A549 (cell line): Measurements from ENCODE around the gene VIPR2. TPM values are rescaled to one million over a fixed set of nuclear protein-coding genes. Genes with fewer than 3 reads are reported as not detected.
"Not testable (repeated sequence)": the region's sequence is repeated elsewhere in the genome, so short reads cannot be mapped to it uniquely, and the experiment has no call there.

ENCODE experiments used
- ATAC-seq, 2 experiments: fragments of 200-7000 bp in 1 of 2; fragments of >200 bp in 1 of 2; cut with Nextera tagmentation in 1 of 2; cut with Tn5 transposase in 1 of 2; 3 replicates each; pipeline versions ENCODE4 v1.8.0 to v1.9.1; 2018 to 2020; ENCODE audit warnings: mild to moderate bottlenecking in 1 of 2, moderate library complexity in 1 of 2
- CTCF ChIA-PET: fragments of 300-600 bp; sonication (Branson Sonifier 250); formaldehyde crosslinking; extraction: SDS; loops from one replicate; lab custom pipeline; 2021; ENCODE audit warnings: antibody characterized with exemption, inconsistent platforms; lab: Yijun Ruan, JAX
- POLR2A ChIA-PET: fragments of 350-600 bp; formaldehyde crosslinking; extraction: SDS; loops from one replicate; lab custom pipeline; 2021; ENCODE audit warnings: antibody characterized with exemption, inconsistent platforms; lab: Yijun Ruan, JAX
- DNase-seq, 2 experiments: peaks; one replicate each; pipeline versions ENCODE4 v3.0.0 to v3.0.0-alpha.2; 2011 to 2016; ENCODE audit warnings: low read depth in 1 of 2, low spot score in 1 of 2
- FAIRE-seq: peaks from 2 replicates; lab custom pipeline; 2011; peaks lifted over from hg19 to GRCh38; lab: Jason Lieb, UNC
- H3K27ac ChIP-seq, 2 experiments: fragments of >200 bp; sonication (Bioruptor Twin); formaldehyde crosslinking; 3 replicates each; pipeline ENCODE4 v1.5.1; 2016 to 2017
- H3K4me1 ChIP-seq: fragments of >200 bp; sonication (Bioruptor Twin); formaldehyde crosslinking; 3 replicates; pipeline ENCODE4 v1.6.1; 2016
- H3K4me2 ChIP-seq: fragments of >200 bp; sonication (Bioruptor Twin); formaldehyde crosslinking; 3 replicates; pipeline ENCODE4 v1.6.1; 2016
- H3K4me3 ChIP-seq: fragments of >200 bp; sonication (Bioruptor Twin); formaldehyde crosslinking; 3 replicates; pipeline ENCODE4 v1.5.1; 2016
- H3K9me3 ChIP-seq: fragments of >200 bp; sonication (Bioruptor Twin); formaldehyde crosslinking; 3 replicates; pipeline ENCODE4 v1.6.1; 2016
- BCL3 ChIP-seq: fragments of >200 bp; sonication (Bioruptor Twin); formaldehyde crosslinking; IDR thresholded peaks from 3 replicates; pipeline ENCODE4 v1.6.1; 2016
- CBX8 ChIP-seq: fragments of 200-600 bp; sonication (generic); IDR thresholded peaks from 2 replicates; pipeline ENCODE4 v1.6.1; 2016
- CHD4 ChIP-seq: fragments of 200-600 bp; sonication (generic); IDR thresholded peaks from 2 replicates; pipeline ENCODE4 v1.6.1; 2016; ENCODE audit warnings: antibody characterized with exemption, mild to moderate bottlenecking, borderline replicate concordance
- CTCF ChIP-seq: fragments of >200 bp; sonication (Bioruptor Twin); formaldehyde crosslinking; IDR thresholded peaks from 3 replicates; pipeline ENCODE4 v1.5.1; 2016
- E2F6 ChIP-seq: IDR thresholded peaks from 2 replicates; pipeline ENCODE4 v1.6.1; 2012; ENCODE audit warnings: low read depth, borderline replicate concordance
- FOSL2 ChIP-seq, 2 experiments: fragments of 450-650 bp in 1 of 2; fragments of >200 bp in 1 of 2; sonication (Bioruptor Twin) in 1 of 2; formaldehyde crosslinking; IDR thresholded peaks; 2 replicates each; pipeline versions ENCODE4 v1.5.0 to v1.6.1; 2016 to 2020; ENCODE audit warnings: mild to moderate bottlenecking in 1 of 2, moderate library complexity in 1 of 2
- HMGXB4 ChIP-seq: fragments of 250-450 bp; sonication (Bioruptor Pico); IDR thresholded peaks from 2 replicates; pipeline ENCODE4 v1.5.0; 2021; ENCODE audit warnings: mild to moderate bottlenecking, moderate library complexity, borderline replicate concordance
- HOXA7 ChIP-seq: fragments of 250-450 bp; sonication (Bioruptor Pico); IDR thresholded peaks from 2 replicates; pipeline ENCODE4 v1.5.0; 2020; ENCODE audit warnings: mild to moderate bottlenecking, moderate library complexity
- HOXB13 ChIP-seq: fragments of 250-450 bp; sonication (Bioruptor Pico); IDR thresholded peaks from 2 replicates; pipeline ENCODE4 v1.5.0; 2020; ENCODE audit warnings: low read depth, mild to moderate bottlenecking, moderate library complexity
- MAFK ChIP-seq: fragments of 450-650 bp; IDR thresholded peaks from 2 replicates; pipeline ENCODE4 v1.6.1; 2014; ENCODE audit not compliant: partially characterized antibody
- MAX ChIP-seq: IDR thresholded peaks from 2 replicates; pipeline ENCODE4 v1.6.1; 2012
- MYC ChIP-seq: IDR thresholded peaks from 2 replicates; pipeline ENCODE4 v1.6.1; 2012; ENCODE audit warnings: mild to moderate bottlenecking, inconsistent platforms, low read length, improper control_type of control experiment, borderline replicate concordance
- PHF8 ChIP-seq: fragments of 200-600 bp; sonication (generic); IDR thresholded peaks from 2 replicates; pipeline ENCODE4 v1.6.1; 2016; ENCODE audit warnings: low read depth, mild to moderate bottlenecking, antibody characterized with exemption, moderate library complexity, borderline replicate concordance
- POLR2A ChIP-seq: IDR thresholded peaks from 2 replicates; pipeline ENCODE4 v1.6.1; 2012; ENCODE audit warnings: mild to moderate bottlenecking, low read length
- POLR2AphosphoS2 ChIP-seq: conservative IDR thresholded peaks from 2 replicates; pipeline ENCODE4 v1.6.1; 2012; ENCODE audit warnings: low read length, improper control_type of control experiment, inconsistent platforms
- RCOR1 ChIP-seq: fragments of 150-350 bp; IDR thresholded peaks from 2 replicates; pipeline ENCODE4 v1.6.1; 2014; ENCODE audit warnings: antibody characterized with exemption, low read length, low read depth
- RNF2 ChIP-seq: fragments of 200-600 bp; sonication (generic); IDR thresholded peaks from 2 replicates; pipeline ENCODE4 v1.6.1; 2016; ENCODE audit warnings: low read depth, mild to moderate bottlenecking, antibody characterized with exemption, moderate library complexity, borderline replicate concordance
- SREBF2 ChIP-seq: fragments of 450-650 bp; IDR thresholded peaks from 2 replicates; pipeline ENCODE4 v1.6.1; 2014; ENCODE audit warnings: mild to moderate bottlenecking, moderate library complexity
- TP53 ChIP-seq: fragments of 250-450 bp; sonication (Bioruptor Pico); IDR thresholded peaks from 2 replicates; pipeline ENCODE4 v1.5.0; 2021; ENCODE audit warnings: mild to moderate bottlenecking, moderate library complexity
- WGBS: methylation state at CpG from one replicate; pipeline ENCODE4 v1.1.6; 2017; ENCODE audit errors: missing lambda C conversion rate; 5-methylcytosine and 5-hydroxymethylcytosine counted together
- polyA plus RNA-seq, 4 experiments: library from polyadenylated mRNA; depleted of rRNA in 3 of 4; stranded (reverse); fragments of >200 nt; fragmentation: RNase III in 1 of 4; extraction: RNeasy Plus Mini Kit Qiagen cat#74134 plus additional on column Dnase treatment in 1 of 4; gene quantifications; 2 replicates in 3 of 4; 3 replicates in 1 of 4; pipeline ENCODE4 v1.2.3, GENCODE V29; 2011 to 2017

The VIPR2 gene
- polyA plus RNA-seq, 2 of the 4 experiments (the other 2 are of a cell fraction) = not detected

GRCh38 chr7:159123793-159124192 lies 20.9 kb downstream of the VIPR2 start:
- CTCF ChIA-PET = interaction anchor here (0.7 kb wide), 1 partner anchor 173 kb away, joined by 4 read pairs; no protein-coding TSS in a partner anchor
- ATAC-seq, POLR2A ChIA-PET: not testable (repeated sequence)

GRCh38 chr7:159123294-159123693 lies 21.4 kb downstream of the VIPR2 start:
- H3K9me3 ChIP-seq, H3K4me1 ChIP-seq, DNase-seq, H3K4me3 ChIP-seq, ATAC-seq, H3K4me2 ChIP-seq, FAIRE-seq, H3K27ac ChIP-seq, POLR2A ChIA-PET: not testable (repeated sequence)
- CTCF ChIA-PET = interaction anchor here (0.7 kb wide), 1 partner anchor 173 kb away, joined by 4 read pairs; no protein-coding TSS in a partner anchor

More at GRCh38 chr7:159123793-159124192, 20.9 kb downstream of the VIPR2 start:
- H3K27ac ChIP-seq, H3K9me3 ChIP-seq, H3K4me2 ChIP-seq, DNase-seq, FAIRE-seq, H3K4me3 ChIP-seq, H3K4me1 ChIP-seq: not testable (repeated sequence)
- 0% methylated on average over 1 of the region's 1 CpG for WGBS
- peak; percentile 88 for TF ChIP-seq CBX8
- TF ChIP-seq RNF2 = peak; percentile 86; the same call in 1 of the 2 replicates

- FAIRE-seq (no peak), ATAC-seq (no peak), DNase-seq (no peak)
- 35% methylated on average over 7 of the region's 7 CpGs for WGBS
- ChIA-PET POLR2A (no interaction called here), CTCF (no interaction called here)
- Histone ChIP-seq H3K4me1 (peaks cover 8% of the 10 kb centered on the region; the same call in 2 of the 3 replicates), H3K4me3 (no peak overlapping the region), H3K9me3 (no peaks in the 10 kb centered on the region), H3K27ac (no peak overlapping the region), H3K4me2 (no peak overlapping the region)
- no peak for TF ChIP-seq MYC
- no peak for TF ChIP-seq HMGXB4 (CRISPR knock-in tag)
- no peak for TF ChIP-seq E2F6
- no peak for TF ChIP-seq HOXA7 (CRISPR knock-in tag)
- no peak for TF ChIP-seq MAFK
- no peak for TF ChIP-seq CTCF
Measured at GRCh38 chr7:159122276-159122675, 22.4 kb downstream of the VIPR2 start.

GRCh38 chr7:159121476-159121875 lies 23.2 kb downstream of the VIPR2 start:
- H3K9me3 ChIP-seq = no peaks in the 10 kb centered on the region
- no peak overlapping the region for H3K4me3 ChIP-seq
- H3K4me1 ChIP-seq = peaks cover 8% of the 10 kb centered on the region; the same call in 2 of the 3 replicates
- no peak overlapping the region for H3K4me2 ChIP-seq
- H3K27ac ChIP-seq = no peak overlapping the region
- ChIA-PET POLR2A (no interaction called here), CTCF (no interaction called here)
- no peak for FAIRE-seq
- WGBS = 67% methylated on average over 4 of the region's 4 CpGs
- ATAC-seq = no peak
- no peak for DNase-seq
- no peak for TF ChIP-seq HOXB13
- TF ChIP-seq BCL3 = no peak
- no peak for TF ChIP-seq CBX8
- TF ChIP-seq CTCF = no peak
- TF ChIP-seq TP53 = no peak
- TF ChIP-seq MAX = no peak
- no peak for TF ChIP-seq RCOR1
- TF ChIP-seq FOSL2 (IDR thresholded peaks at IDR 0.05) = no peak
- TF ChIP-seq FOSL2 (CRISPR knock-in tag; IDR thresholded peaks at IDR 0.05) = no peak
- no peak for TF ChIP-seq PHF8
- no peak for TF ChIP-seq POLR2A
- no peak for TF ChIP-seq E2F6
- TF ChIP-seq CHD4 = no peak
- TF ChIP-seq POLR2AphosphoS2 = no peak
- TF ChIP-seq HOXA7 (CRISPR knock-in tag) = no peak
- TF ChIP-seq SREBF2 = no peak
